Ovary (tissue), 9 donors: ENCODE measurements around the gene HOXA13. TPM values are rescaled to one million over a fixed set of nuclear protein-coding genes. Genes with fewer than 3 reads are reported as not detected.

Source experiments
- DNase-seq, 5 donors: peaks; one replicate each; pipeline ENCODE4 v3.0.0-alpha.2; 2019 to 2020
- H3K27ac ChIP-seq, 2 donors: fragments of 200-600 bp; one replicate each; pipeline versions ENCODE4 v1.5.1 to v1.8.0; 2019 to 2022
- H3K27me3 ChIP-seq: fragments of 200-600 bp; one replicate; pipeline ENCODE4 v1.8.0; 2022
- H3K36me3 ChIP-seq: fragments of 200-600 bp; sonication (generic); one replicate; pipeline ENCODE4 v1.5.1; 2019
- H3K4me1 ChIP-seq: one replicate; pipeline ENCODE4 v1.8.1; 2013; ENCODE audit warnings: mild to moderate bottlenecking, moderate library complexity; ENCODE audit not compliant: insufficient read depth
- H3K4me3 ChIP-seq: fragments of 200-600 bp; sonication (generic); one replicate; pipeline ENCODE4 v1.5.1; 2017
- H3K9me3 ChIP-seq, 2 donors: fragments of 200-600 bp in 1 of 2; sonication (generic) in 1 of 2; one replicate each; pipeline versions ENCODE4 v1.5.1 to v1.8.1; 2013 to 2019; ENCODE audit warnings: mild to moderate bottlenecking in 1 of 2, moderate library complexity in 1 of 2
- EP300 ChIP-seq: sonication (generic); formaldehyde crosslinking; IDR thresholded peaks from one replicate; pipeline ENCODE4 v1.6.1; 2017; ENCODE audit warnings: antibody characterized with exemption
- POLR2A ChIP-seq: fragments of 450-650 bp; IDR thresholded peaks from one replicate; pipeline ENCODE4 v1.6.1; 2017; ENCODE audit warnings: antibody characterized with exemption, mild to moderate bottlenecking, moderate library complexity
- WGBS, 3 donors: extraction: QIAGEN DNeasy Blood & Tissue Kit in 1 of 3; methylation state at CpG; one replicate each; pipeline versions ENCODE4 v1.1.5 to v1.1.7; 2013 to 2017; 5-methylcytosine and 5-hydroxymethylcytosine counted together
- intact Hi-C, 4 donors: fragments of 100-400 bp; cut with DNase I; formaldehyde crosslinking; loops; one replicate each; pipeline versions ENCODE4 v1.11.0 to v1.15.1; 2022 to 2023
- polyA plus RNA-seq, 2 donors: library from polyadenylated mRNA; stranded (reverse); fragments of 200-250 nt in 1 of 2; fragments of 350-450 nt in 1 of 2; fragmentation: Illumina TruSeq in 1 of 2; extraction: RNeasy Lipid Tissue Mini Kit (QIAGEN cat#74804) in 1 of 2; gene quantifications; one replicate each; pipeline ENCODE4 v1.2.3, GENCODE V29; 2013 to 2014
- total RNA-seq, 7 donors: library from RNA; depleted of rRNA in 2 of 7; stranded (reverse); fragments of >200 nt in 2 of 7; fragmentation: NEBNext Ultra II Directional in 3 of 7; extraction: Animal tissue kit (Norgen Biotek cat#: 25700) in 3 of 7; gene quantifications; one replicate each; pipeline versions ENCODE4 v1.1.0 to v1.2.4, GENCODE V29; 2016 to 2023
- TF ChIP-seq, protein P1 (sequence below), 3 donors: fragments of 450-650 bp in 2 of 3; fragments of 200-600 bp in 1 of 3; IDR thresholded peaks; one replicate each; pipeline versions ENCODE4 v1.5.1 to v1.8.0; 2016 to 2022; ENCODE audit warnings: antibody characterized with exemption in 3 of 3, mild to moderate bottlenecking in 1 of 3
- donor health status: DM: no; HTN: no; CAD: no; lungs with moderate emphysema.
- donor health status: DM: no; HTN: no; CAD: no.
- donor health status: Bipolar disorder and iron deficiency.
- donor health status: DM: yes; HTN: yes; CAD: no.
- donor health status: DM: no; HTN: no; CAD: no.
- donor health status: DM: yes; HTN: yes; CAD: no.

The HOXA13 gene
- total and polyA plus RNA-seq, 9 donors, result 0.07 TPM; not detected in 8

DNA sequence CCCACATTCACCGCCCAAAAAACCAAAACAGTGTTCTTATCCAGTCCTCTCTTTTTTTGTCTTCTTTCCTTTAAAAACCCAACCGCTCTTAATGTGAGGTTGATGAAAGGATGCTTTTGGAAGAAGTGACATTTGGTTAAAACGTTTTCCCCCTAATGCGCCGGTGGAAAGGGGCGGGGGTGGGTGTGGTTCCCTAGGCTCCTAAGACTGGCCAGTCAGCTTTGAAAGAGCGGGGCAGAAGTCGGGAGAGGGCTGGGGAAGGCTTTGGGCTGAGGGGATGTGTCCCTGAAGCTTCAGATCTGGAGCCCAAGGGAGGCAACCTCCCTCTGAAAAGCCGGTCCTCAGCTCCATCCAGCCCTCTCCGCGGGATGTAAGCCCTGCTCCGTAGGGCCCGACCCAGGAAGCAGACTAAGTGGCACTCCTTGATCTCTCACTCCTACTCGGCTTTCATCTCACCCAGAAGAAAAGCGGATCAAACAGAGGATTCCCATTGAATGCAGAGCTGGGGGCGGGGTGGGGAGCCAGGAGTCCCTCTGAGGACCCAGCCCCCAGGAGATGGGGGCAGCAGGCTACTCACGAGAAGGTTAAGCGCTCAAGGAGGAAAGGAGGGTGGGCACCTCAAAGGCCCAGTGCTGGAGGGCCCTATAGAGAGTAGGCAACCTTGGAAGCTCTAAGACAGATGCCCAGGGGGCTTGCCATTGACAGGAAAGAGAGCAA, 40.3 kb upstream of the HOXA13 start:
- Histone ChIP-seq H3K4me3 (no peak overlapping the region), H3K36me3 (no peaks in the 10 kb centered on the region), H3K27ac (no peak overlapping the region), H3K9me3 (no peaks in the 10 kb centered on the region), H3K4me1 (peaks cover 10% of the 10 kb centered on the region), H3K27me3 (peaks cover 3% of the 10 kb centered on the region)
- no peak for TF ChIP-seq POLR2A
- TF ChIP-seq, protein P1, sequence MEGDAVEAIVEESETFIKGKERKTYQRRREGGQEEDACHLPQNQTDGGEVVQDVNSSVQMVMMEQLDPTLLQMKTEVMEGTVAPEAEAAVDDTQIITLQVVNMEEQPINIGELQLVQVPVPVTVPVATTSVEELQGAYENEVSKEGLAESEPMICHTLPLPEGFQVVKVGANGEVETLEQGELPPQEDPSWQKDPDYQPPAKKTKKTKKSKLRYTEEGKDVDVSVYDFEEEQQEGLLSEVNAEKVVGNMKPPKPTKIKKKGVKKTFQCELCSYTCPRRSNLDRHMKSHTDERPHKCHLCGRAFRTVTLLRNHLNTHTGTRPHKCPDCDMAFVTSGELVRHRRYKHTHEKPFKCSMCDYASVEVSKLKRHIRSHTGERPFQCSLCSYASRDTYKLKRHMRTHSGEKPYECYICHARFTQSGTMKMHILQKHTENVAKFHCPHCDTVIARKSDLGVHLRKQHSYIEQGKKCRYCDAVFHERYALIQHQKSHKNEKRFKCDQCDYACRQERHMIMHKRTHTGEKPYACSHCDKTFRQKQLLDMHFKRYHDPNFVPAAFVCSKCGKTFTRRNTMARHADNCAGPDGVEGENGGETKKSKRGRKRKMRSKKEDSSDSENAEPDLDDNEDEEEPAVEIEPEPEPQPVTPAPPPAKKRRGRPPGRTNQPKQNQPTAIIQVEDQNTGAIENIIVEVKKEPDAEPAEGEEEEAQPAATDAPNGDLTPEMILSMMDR (IDR thresholded peaks at IDR 0.05), result no peak
- no peak for TF ChIP-seq EP300
- 6 to 12% (median 8%) methylated on average over 18 of the region's 18 CpGs for WGBS, 3 donors
- intact Hi-C loops, result no loop called here
- DNase-seq, result no peak

DNA sequence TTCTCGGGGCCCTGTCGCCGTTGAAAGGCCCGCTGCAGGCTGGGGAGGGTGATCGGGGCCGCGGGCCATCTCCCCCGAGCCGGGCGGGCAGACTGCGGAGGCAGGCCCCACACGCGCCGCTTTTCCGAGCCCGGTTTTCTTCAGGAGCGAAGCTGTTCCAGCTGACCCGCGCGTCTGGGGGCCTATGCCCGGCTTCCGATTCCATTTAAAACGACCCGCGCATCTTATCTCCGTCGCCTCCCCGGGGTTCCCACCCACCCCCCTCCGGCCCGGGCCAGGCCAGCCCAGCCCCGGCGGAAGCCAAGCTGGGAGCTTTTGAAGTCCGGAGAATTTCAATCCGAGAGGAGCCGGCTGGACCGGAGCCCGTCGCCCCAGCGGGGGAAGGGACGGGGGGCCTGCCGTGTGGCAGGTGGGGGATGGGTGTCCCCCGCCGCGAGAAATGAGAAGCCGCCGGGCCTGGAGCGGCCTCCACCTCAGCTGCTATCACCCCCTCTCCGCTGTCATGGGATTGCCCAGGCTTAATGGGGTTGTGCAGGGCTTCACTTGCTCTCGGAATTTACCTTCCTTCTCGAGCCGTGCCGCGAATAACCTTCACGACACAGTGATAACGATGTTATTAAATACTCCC, 39.6 kb upstream of the HOXA13 start:
- Histone ChIP-seq H3K27me3 (peaks cover 3% of the 10 kb centered on the region), H3K36me3 (no peaks in the 10 kb centered on the region), H3K27ac (no peak overlapping the region), H3K9me3 (no peaks in the 10 kb centered on the region), H3K4me3 (no peak overlapping the region), H3K4me1 (peaks cover 10% of the 10 kb centered on the region)
- no peak for DNase-seq
- TF ChIP-seq, protein P1 (IDR thresholded peaks at IDR 0.05), result no peak
- TF ChIP-seq POLR2A, result no peak
- TF ChIP-seq EP300, result no peak
- whole genome bisulfite sequencing, 3 donors, result 4 to 10% (median 6%) methylated on average over 44 to 55 of the region's 55 CpGs
- intact Hi-C loops, result no loop called here

DNA sequence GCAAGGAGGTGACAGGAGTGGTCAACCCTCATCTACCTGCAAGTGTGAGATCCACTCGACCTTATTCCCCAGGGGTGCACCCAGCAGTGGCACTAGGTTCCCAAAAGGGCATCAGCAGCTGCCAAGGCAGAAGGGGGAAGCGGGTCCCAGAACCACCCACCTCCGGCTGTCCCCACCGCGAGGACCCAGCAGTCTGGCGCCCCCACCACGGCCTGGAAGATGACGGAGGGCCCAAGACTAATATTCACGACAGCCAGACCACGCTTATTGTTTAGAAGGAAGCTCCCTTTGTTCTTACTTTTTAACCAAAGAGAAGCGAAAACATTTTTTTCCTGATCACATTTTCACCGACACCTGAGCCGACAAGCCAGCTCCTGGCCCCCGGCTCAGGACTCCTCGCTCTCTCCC, 39.1 kb upstream of the HOXA13 start:
- no peak for TF ChIP-seq EP300
- no peak for TF ChIP-seq POLR2A
- TF ChIP-seq, protein P1 (IDR thresholded peaks at IDR 0.05), result no peak
- Histone ChIP-seq H3K36me3 (no peaks in the 10 kb centered on the region), H3K4me3 (no peak overlapping the region), H3K9me3 (no peaks in the 10 kb centered on the region), H3K27ac (no peak overlapping the region), H3K27me3 (peaks cover 3% of the 10 kb centered on the region), H3K4me1 (peaks cover 10% of the 10 kb centered on the region)
- 66 to 72% (median 68%) methylated on average over 15 of the region's 15 CpGs for WGBS, 3 donors
- intact Hi-C loops, result no loop called here
- no peak for DNase-seq

DNA sequence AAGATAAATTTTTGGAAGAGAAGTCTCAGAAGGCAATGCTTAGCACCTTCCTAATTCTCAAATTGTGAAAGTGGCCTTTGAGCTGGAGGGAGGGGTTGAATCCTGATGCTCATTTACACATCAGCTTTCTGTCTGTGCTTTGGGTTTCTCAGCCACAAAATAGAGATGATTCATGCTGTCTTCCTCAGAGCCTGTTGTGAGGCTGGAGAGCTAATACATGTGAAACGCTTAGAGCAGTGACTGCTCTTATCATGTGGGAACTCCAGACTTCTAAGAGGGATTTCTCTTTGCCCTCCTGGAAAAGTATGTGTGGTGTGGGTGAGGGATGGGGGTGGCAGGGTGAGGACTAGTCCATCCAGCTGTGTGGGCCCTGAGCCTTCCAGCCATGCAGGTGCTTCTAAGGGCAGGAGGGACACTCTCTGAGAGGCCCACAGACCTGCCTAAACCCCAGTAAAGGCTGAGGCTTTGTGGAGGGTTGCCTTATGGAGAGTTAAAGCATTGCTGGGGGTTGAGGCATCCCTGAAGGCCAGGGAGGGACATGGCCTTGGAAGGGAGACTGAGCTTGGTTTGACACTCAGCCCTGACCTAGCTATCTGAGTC, 37.9 kb upstream of the HOXA13 start:
- intact Hi-C loops, result no loop called here
- WGBS, 3 donors, result 85 to 88% (median 88%) methylated on average over 1 of the region's 1 CpG
- H3K4me1 ChIP-seq, result peaks cover 8% of the 10 kb centered on the region
- H3K9me3 ChIP-seq, result no peaks in the 10 kb centered on the region
- no peak for TF ChIP-seq EP300
- TF ChIP-seq, protein P1 (IDR thresholded peaks at IDR 0.05), result no peak
- no peak for TF ChIP-seq POLR2A
- no peak for DNase-seq
- H3K27me3 ChIP-seq, result peaks cover 3% of the 10 kb centered on the region
- H3K27ac ChIP-seq, result no peak overlapping the region
- no peaks in the 10 kb centered on the region for H3K36me3 ChIP-seq
- no peak overlapping the region for H3K4me3 ChIP-seq
